Endothelial cell of hepatic sinusoid (primary cell): ENCODE results near the gene SNTG2.

Experiments
- in situ Hi-C: cut with HindIII; loops from 2 replicates; pipeline ENCODE4 v1.10.0; 2017; ENCODE audit warnings: low sequenced_read_pairs

SNTG2 gene

DNA sequence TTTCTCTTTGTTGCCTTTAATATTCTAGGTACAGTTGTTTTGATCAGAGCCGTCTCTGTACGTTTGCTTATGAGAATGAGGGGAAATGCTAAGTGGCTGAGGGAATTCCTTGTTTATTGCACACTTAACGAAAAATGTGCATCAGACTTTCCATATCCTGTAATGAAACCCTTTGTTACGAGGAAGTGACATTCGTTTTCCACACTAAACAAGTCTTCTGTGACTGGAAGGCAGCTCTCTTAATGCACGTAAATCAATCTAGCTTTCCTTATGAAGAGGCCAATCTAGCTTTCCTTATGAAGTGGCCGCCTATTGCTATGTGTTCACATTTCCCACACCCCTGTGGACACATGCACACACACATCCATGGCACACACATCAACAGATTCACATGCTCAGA, 186.2 kb downstream of the SNTG2 start:
- in situ Hi-C loops = no loop called here

DNA sequence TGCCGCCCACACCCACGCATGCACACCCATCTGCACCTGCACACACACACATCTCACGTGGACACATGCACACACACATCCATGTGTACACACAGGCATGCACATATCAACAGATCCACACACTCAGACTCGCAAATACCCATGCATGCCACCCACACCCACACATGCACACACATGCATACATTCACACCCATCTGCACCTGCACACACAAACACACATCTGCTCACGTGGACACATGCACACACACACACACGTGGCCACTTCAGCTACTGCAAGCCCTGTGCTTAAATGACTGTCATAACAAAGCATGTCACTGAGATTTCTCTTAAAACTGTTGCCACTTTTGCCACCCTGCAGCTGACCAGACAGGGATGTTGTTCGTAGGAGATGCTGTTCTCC, 186.6 kb downstream of the SNTG2 start:
- in situ Hi-C loops = no loop called here

DNA sequence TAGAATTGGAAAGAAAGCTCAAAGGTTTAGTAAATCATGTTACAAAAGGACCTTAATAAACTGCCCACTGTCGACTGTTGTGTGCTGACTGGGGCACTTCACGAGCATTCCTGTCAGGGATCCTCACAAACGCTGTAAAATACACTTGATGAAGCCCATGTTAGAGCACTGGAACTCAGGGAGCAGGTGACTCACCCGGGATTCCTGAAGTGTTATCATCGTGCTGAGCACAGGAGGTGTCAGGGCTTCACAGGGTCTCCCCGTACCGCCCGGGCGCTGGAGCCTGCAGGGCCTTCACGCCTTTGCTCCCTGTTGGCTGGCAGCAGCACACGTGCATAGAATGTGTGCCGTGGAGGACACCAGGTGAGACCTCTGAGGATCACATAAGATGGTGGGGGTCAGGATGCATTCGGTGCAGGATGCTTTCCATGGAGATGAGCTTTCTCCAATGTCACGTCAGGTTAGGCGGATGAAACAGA, 187.3 kb downstream of the SNTG2 start:
- in situ Hi-C loops = no loop called here

DNA sequence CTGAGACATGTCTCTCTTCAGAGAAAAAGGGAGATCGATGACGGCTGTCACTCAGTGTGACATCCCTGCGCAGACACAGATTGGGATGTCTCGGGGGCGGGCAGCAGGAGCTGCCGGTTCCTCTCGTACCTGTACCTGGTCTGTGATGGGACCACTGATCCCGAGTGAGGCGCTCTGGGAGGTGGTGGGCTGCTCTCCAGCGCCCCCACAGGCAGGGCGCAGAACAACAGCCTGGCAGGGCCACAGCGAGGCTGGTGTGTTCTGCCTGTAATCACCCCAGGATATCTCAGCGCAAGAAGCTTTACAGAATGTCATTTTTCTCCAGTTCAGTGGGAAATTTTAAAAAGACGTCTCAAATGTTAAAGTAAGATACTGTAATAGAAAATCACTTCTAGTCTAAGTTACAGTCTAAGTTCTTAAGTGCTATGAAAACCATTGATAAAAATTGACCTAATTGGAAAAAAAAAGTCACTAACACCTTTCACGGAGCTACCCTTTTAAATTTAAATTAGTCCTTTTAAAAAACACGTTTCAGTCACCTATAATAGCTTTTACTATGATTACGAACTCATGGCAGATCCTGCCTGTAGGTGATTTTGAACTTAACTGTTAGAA, 189.8 kb downstream of the SNTG2 start:
- in situ Hi-C loops = no loop called here

DNA sequence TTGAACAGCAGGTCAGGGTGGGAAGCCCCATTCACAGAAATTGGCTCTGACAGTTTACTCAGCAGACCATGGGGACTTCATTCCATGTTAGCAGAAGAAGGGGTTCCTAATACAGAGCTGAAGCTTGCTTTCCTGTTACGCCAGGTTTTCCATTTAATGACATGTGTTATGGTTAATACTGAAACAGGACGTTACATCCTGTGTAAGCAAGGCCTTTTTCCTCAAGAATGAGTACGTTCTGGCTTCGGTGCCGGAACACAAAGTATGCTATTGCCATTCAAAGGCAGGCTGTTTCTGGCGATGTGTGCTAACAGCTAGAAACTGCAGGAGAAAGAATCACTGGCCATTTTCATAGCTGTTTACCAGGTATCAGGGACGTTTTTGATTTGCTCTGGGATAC, 190.4 kb downstream of the SNTG2 start:
- in situ Hi-C loops = no loop called here

DNA sequence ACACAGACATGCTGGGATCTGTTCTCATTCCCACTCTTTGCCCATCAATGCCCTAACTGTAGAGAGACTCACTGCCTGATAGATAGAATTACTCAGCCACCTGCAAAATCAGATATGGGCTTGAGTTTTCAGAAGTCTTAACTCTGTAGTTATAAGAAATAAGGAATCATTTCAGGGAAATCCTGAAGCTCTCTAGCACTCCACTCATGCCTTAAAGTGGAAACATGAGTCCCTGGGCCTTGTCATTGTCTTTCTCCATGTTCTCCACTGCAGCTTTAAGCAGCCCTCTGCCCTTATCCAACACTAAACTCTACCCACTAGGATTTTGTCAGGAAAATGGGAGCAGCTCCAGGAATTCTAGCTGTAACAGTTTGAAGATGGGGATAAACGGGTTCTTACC, 192.5 kb downstream of the SNTG2 start:
- in situ Hi-C loops = no loop called here

DNA sequence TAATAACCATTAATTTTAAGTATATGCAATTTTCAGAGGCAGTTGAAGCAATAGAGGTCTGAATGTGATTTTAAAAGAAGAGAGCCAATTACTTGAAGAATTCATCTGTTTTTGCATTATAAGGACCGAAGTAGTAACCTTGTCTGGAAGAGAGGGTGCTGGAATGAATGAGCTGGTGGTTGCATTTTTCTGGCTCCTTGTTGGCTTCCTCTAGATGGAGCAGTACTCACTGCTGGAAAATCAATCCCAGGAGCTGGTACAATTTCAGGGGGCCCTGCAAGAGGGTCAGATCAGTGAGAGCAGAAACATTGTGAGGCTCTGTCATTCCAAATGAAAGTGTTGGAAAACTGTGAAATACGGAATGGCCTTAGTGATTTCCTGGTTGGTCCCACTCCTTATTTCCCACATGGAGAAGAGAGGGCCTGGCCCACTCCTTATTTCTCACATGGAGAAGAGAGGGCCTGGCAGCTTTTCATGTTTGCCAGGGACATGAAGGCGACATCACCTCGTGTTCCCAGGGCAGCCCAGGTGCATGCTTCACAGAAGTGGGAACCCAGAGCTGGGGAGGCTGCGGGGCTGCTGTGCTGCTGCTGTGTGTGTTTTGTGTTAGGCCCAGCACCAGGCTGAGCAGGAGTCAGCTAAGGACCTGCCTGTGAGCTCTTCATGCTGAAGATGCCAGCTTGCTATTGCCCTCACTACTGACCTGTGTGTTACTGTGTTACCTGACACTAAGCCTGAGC, 197.4 kb downstream of the SNTG2 start:
- in situ Hi-C loops = no loop called here

DNA sequence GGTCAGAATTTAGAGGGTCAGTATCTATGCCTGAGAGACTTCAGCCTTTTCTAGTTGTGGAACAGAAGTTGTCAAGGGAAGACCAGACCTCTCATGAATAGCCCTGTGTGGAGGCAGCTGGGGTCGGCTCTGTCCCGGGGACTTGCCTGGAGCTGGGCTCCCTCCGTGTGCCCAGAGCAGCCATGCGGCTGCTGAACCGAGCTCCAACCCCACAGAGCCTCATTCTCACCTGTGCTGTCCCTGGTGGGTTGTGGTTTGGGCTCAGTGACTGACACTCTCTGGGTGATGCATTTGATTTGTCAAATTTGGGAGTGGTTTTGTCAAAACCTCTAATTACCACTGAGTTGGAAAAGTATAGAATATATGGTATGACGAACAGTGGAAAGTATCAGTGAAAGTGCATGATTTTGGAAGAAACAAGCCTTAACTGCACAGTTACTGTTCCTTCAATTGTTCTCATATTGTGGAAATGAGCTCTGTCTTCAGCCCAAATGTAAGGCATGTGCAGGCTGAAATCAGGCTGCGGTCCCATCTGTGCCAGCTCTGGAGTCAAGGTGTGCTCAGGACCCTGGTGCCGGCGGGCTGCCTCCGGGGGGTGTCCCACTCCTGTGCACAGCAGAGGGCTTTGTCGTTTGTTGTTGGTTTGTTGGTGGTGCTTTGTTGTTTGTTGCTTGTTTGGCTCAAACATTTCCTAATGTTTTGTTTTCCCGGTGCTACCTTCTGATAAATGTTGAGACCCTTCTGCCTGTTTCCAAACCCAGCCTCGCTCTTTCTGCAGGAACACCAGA, 200.3 kb downstream of the SNTG2 start:
- in situ Hi-C loops = loop anchor here (5.0 kb wide), 1 partner anchor 51 kb away; no protein-coding TSS in a partner anchor

DNA sequence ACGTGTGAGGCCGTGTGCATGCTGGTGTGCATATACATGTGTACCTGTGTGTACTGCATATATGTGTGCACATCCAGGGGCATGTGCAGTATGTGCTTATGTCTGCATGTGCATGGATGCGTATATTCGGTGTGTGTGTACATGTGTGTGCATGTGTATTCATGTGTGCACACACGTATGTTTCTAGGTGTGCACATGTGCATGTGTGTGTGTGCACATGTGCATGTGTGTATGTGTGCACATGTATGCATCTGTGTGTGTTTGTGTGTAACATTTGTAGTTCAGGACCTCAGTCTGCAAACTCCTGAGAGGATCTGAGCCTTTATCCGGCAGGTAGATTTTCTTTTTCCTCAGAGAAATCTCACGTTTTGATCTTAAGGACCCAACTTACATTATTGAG, 201.7 kb downstream of the SNTG2 start:
- in situ Hi-C loops = loop anchor here (5.0 kb wide), 1 partner anchor 50 kb away; no protein-coding TSS in a partner anchor

DNA sequence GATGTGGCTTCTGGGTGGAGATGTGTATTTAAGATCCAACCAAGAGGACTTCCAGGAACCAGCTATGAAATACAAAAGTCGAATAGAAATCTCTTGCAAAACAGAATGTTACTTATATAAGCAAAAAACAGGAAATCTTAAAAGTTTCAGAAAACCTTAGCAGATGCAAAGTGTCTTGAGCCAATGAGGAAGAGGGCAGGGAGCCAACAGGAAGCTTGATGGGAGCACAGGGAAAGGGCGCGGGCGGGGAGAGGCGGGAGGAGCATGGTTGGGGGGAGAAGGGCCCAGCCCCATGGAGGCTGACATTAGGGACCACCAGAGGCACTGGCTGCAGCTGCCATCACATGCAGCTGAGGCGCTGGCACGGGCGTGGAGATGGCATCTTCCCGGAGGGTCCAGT, 203.3 kb downstream of the SNTG2 start:
- in situ Hi-C loops = loop anchor here (5.0 kb wide), 1 partner anchor 48 kb away; no protein-coding TSS in a partner anchor

DNA sequence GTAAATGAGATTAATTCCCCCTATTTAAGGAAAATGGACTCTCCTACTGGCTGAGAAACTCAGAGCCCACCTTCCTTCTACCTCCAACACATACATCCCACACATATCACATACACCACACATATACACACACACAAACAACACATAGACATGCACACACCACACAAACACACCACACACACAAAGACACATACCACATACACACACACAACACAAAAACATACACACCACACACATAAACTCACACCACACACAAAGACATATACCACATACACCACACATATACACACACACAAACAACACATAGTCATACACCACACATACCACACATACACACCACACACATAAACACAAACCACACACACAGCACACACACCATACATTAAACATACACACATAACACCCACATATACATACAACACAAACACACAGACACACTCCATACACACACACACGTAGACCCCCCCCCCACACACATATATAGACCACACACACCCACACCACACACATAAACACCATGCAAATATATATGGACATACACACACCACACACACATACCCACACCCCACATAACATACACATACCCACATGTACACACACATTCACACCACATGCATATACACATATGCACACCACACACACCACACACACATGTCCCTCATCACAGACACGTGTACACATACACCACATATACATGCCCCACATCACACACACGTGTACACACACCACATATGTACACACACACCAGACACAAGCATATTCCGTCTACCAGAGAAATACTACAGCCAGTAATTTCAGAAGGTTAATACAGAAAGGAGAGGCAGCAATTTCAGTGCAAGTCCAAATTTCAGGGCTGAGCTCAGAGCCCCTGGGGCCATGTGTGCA, 204.3 kb downstream of the SNTG2 start:
- in situ Hi-C loops = loop anchor here (5.0 kb wide), 1 partner anchor 47 kb away; no protein-coding TSS in a partner anchor

DNA sequence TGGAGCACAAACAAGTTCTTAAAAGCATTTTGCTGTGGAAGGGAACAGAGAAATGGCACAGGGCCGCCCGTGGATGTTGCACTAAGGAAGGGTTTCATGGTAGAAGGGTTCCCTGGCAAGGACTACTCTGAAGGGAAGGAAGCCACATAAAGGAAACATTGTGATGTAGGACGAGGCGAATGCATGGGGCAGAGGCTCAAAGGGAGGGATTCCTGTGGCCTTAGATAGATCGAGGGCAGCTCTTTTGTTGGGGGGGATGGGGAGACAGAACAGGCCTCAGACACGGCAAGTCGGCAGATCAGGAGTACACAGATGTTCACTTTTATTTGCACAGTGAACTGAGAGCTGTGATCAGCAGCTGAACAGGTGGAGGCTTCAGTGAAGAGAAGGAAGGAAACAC, 205.4 kb downstream of the SNTG2 start:
- in situ Hi-C loops = no loop called here

DNA sequence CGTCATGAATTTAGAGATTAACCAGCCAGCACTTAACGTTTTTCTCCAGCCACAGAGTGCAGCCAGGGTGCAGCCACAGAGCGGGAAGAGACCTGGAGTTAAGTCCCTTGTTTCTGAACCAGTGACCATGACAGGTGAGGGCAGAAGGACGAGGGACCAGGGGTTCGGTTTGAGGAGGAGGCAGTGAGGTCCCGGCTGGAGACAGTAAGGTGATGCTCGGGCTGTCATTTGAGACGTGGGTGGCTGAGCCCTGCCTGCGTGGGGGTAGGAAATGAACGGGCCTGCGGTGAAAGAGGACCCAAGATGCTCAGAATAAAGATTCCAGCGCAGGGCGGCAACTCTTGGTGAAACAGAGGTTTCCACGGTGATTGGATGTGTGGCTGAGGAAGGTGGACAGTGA, 205.9 kb downstream of the SNTG2 start:
- in situ Hi-C loops = no loop called here

DNA sequence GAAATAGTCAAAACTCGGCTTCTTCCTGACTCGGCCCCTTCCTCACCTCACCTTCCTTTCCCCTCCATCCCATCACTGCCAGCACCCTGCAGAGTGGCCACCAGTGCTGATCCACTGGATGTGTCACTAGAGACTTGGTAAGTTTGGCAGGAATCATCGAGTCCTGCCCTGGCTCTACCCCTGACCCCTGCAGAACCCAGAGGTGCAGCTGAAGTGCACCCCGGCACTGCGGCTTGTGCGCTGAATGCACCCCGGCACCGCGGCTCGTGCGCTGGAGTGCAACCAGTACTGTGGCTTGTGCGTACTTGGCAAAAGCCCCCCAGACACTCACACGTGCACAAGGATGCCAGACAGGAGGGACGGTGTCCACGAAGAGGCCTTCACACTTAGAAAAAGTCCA, 206.5 kb downstream of the SNTG2 start:
- in situ Hi-C loops = no loop called here

DNA sequence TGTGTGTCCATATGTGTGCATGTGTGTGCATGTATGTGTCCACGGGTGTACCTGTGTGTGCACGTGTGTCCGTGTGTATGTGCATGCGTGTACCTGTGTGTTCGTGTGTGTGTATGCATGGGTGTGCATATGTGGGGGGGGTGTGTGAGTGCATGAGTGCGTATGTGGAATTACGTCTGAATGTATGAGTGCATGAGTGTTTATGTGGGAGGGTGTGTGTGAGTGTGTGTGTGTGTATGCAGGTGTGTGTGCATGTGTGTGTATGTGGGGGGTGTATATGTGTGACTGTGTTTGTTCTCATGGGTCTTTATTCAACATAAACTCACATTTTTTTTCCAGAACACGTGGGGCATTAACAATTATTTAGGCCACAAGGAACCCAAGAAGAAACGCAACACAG, 208.4 kb downstream of the SNTG2 start:
- in situ Hi-C loops = no loop called here

DNA sequence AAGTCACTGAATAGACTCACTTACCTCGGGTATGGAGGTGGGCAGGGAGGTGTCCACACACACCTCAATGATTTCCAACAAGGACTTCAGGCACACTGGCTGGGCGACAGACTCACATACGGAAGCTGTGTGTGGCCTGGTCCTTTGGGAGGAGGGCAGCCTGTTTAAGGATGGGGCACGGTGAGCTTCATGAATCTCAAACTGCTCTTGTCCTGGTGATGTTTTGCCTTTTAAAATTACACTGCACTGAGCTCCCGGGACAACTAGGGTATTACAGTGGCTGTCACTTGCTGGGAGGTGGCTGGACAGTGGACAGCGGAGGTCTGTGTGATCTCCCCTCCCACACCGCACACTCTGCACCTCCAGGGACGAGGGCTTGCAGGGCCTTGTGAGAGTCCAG, 211.6 kb downstream of the SNTG2 start:
- in situ Hi-C loops = no loop called here

DNA sequence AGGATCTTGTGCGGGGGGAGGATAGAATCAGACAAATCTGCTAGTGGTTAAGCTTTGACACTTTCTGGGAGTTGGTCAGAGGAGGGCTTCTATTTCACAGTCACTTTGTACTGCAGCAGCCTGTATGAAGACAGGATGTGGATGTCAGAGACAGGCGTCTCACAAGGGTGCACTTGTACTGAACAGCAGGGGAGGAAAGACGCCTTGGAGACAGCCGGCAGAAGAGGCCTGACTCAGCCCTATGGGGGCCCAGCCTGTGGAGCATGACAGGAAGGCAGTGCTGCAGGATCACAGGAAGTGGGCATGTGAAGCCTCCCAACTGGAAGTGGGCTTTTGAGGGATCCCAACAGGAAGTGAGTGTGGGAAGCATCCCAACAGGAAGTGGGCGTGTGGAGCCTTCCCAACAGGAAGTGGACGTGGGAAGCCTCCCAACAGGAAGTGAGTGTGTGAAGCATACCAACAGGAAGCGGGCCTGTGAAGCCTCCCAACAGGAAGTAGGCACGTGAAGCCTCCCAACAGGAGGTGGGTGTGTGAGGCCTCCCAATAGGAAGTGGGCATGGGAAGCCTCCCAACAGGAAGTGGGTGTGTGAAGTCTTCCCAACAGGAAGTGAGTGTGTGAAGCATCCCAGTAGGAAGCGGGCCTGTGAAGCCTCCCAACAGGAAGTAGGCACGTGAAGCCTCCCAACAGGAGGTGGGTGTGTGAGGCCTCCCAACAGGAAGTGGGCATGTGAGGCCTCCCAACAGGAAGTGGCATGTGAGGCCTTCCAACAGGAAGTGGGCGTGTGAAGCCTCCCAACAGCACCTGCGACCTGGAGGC, 212.3 kb downstream of the SNTG2 start:
- in situ Hi-C loops = no loop called here

DNA sequence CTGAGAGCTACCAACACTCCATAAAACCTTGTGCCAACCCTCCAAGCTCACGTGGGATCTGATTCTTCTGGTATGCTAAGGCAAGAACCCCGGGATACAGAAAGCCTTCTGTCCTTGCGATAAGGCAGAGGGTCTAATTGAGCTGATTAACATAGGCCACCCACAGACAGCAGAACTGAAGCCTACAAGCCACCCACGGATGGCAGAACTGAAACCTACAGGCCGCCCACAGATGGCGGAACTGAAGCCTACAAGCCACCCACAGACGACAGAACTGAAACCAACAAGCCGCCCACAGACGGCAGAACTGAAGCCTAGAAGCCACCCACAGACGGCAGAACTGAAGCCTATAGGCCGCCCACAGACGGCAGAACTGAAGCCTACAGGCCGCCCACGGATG, 216.3 kb downstream of the SNTG2 start:
- in situ Hi-C loops = no loop called here

DNA sequence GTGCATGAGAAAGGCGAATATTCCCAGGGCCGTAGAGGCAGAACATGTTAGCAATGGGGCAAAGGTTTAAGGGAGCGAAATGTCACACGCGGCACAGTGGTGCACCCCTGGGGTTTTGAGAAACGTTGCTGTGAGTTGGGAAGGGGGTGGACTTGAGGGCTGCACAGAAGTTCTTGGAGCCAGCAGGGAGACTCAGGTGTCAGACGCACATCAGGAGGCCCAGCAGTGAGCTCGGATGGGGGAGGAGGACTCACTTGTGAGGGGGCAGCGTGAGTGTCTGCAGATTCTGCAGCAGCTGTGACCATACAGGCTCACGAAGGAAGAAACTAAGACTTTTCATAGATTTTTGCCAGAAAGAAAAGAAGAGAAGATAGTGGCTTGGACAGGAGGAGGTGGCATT, 218.2 kb downstream of the SNTG2 start:
- in situ Hi-C loops = no loop called here
